HepG2 (cell line): Measurements from ENCODE around the gene PIGO. TPM values are rescaled to one million over a fixed set of nuclear protein-coding genes. Genes with fewer than 3 reads are reported as not detected.

Experiments
- EP300 ChIP-seq, 3 experiments: sonication (generic) in 1 of 3; formaldehyde crosslinking in 1 of 3; IDR thresholded peaks; 2 replicates each; pipeline versions ENCODE4 v1.5.1 to v1.6.1; 2011 to 2020; ENCODE audit warnings: low read depth in 2 of 3, low read length in 2 of 3, borderline replicate concordance in 1 of 3, improper control_type of control experiment in 1 of 3, mild to moderate bottlenecking in 1 of 3, missing genetic modification reagents in 1 of 3, moderate library complexity in 1 of 3
- MYC ChIP-seq: sonication (generic); formaldehyde crosslinking; IDR thresholded peaks from 2 replicates; pipeline ENCODE4 v1.9.0; 2021; ENCODE audit warnings: missing genetic modification reagents, borderline replicate concordance
- ZFP41 ChIP-seq: sonication (generic); formaldehyde crosslinking; IDR thresholded peaks from 2 replicates; pipeline ENCODE4 v1.4.0; 2020; ENCODE audit warnings: mild to moderate bottlenecking, missing genetic modification reagents, borderline replicate concordance
- ZNF253 ChIP-seq: sonication (generic); formaldehyde crosslinking; IDR thresholded peaks from 2 replicates; pipeline ENCODE4 v1.8.0; 2022; ENCODE audit warnings: mild to moderate bottlenecking, missing genetic modification reagents, borderline replicate concordance
- polyA plus RNA-seq, 8 experiments: library from polyadenylated mRNA; depleted of rRNA in 3 of 8; stranded (reverse) in 7 of 8; unstranded in 1 of 8; fragments of >200 nt; fragmentation: Illumina TruSeq in 4 of 8; extraction: Trizol in 4 of 8; gene quantifications; 2 replicates each; pipeline versions ENCODE4 v1.2.1 to v1.2.3, GENCODE V29; 2011 to 2016; ENCODE audit warnings: low read depth in 4 of 8, missing spikeins in 1 of 8, mixed read lengths in 1 of 8; ENCODE audit not compliant: insufficient read depth in 1 of 8
- total RNA-seq, 5 experiments: library from RNA; depleted of rRNA; stranded (reverse); fragments of >200 nt; fragmentation: Illumina TruSeq; extraction: Trizol; gene quantifications; 2 replicates each; pipeline ENCODE4 v1.2.3, GENCODE V29; 2016; ENCODE audit warnings: low read depth in 1 of 5
- TF ChIP-seq, protein P1 (sequence below): sonication (generic); formaldehyde crosslinking; IDR thresholded peaks from 2 replicates; pipeline ENCODE4 v1.8.1; 2022; ENCODE audit warnings: low read depth, mild to moderate bottlenecking, missing genetic modification reagents
- TF ChIP-seq, protein P2 (sequence below): IDR thresholded peaks from 2 replicates; pipeline ENCODE4 v1.6.1; 2016; ENCODE audit warnings: mild to moderate bottlenecking, missing biosample characterization, missing genetic modification reagents
- TF ChIP-seq, protein P3 (sequence below), 2 experiments: sonication (generic) in 1 of 2; formaldehyde crosslinking in 1 of 2; IDR thresholded peaks; 2 replicates each; pipeline versions ENCODE4 v1.4.0 to v1.6.1; 2016 to 2020; ENCODE audit warnings: borderline replicate concordance in 1 of 2, low read depth in 1 of 2, mild to moderate bottlenecking in 1 of 2, missing genetic modification reagents in 1 of 2
- TF ChIP-seq, protein P4 (sequence below): sonication (generic); formaldehyde crosslinking; IDR thresholded peaks from 2 replicates; pipeline ENCODE4 v1.8.0; 2022; ENCODE audit warnings: mild to moderate bottlenecking, missing genetic modification reagents; ENCODE audit not compliant: insufficient replicate concordance
- TF ChIP-seq, protein P5 (sequence below): sonication (generic); formaldehyde crosslinking; IDR thresholded peaks from 2 replicates; pipeline ENCODE4 v1.4.0; 2020; ENCODE audit warnings: mild to moderate bottlenecking, missing genetic modification reagents

Gene PIGO
- total and polyA plus RNA-seq, 2 of the 13 experiments (the other 11 are each of a cell fraction or from before 2014, with no cell fraction given): 20.5 to 26.2 TPM

DNA sequence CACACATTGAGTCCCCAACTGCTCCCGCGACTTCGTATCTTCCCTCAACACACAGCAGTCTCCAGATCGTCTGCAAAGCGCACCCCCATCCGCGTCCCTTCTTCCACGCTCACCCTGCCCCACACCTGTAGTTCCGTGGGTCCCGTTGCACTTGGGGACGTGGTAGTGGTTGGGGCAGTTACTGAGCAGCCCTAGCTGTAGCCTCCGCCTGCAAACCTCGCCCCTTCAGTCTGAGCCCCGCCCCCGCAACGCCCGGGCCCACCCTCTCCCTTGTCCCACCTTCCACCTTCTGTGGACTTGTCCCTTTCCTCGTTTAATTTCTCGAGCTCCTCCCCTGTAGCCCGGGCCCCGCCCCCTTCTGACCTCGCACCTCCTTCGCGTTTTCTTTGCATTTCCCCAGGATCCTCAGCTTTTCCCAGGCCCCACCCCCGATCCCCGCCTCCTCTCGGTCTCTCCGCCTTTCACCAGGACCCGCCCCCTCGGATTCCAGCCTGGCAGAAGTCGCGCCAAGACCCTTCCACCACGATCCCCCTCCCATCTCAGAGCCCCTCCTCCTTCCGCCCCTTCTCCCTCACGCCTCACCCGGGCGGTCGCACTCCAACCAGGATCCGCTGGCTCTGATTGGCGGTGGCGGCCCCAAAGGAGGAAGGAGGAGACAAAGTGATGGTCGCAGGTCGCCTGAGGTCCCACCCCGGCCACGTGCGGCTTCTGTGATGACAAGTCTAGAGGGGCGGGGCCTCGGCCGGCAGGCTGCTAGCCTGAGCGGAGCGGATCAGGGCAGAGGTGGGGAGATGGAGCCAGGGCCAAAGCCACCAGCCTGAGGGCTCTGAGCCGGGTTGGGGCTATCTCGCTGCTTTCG, 19.5 kb upstream of the PIGO start, which contains the start of gene ATOSB (continued):
- TF ChIP-seq, protein P1, sequence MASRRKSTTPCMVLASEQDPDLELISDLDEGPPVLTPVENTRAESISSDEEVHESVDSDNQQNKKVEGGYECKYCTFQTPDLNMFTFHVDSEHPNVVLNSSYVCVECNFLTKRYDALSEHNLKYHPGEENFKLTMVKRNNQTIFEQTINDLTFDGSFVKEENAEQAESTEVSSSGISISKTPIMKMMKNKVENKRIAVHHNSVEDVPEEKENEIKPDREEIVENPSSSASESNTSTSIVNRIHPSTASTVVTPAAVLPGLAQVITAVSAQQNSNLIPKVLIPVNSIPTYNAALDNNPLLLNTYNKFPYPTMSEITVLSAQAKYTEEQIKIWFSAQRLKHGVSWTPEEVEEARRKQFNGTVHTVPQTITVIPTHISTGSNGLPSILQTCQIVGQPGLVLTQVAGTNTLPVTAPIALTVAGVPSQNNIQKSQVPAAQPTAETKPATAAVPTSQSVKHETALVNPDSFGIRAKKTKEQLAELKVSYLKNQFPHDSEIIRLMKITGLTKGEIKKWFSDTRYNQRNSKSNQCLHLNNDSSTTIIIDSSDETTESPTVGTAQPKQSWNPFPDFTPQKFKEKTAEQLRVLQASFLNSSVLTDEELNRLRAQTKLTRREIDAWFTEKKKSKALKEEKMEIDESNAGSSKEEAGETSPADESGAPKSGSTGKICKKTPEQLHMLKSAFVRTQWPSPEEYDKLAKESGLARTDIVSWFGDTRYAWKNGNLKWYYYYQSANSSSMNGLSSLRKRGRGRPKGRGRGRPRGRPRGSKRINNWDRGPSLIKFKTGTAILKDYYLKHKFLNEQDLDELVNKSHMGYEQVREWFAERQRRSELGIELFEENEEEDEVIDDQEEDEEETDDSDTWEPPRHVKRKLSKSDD (CRISPR knock-in tag): no peak
- TF ChIP-seq, protein P2, sequence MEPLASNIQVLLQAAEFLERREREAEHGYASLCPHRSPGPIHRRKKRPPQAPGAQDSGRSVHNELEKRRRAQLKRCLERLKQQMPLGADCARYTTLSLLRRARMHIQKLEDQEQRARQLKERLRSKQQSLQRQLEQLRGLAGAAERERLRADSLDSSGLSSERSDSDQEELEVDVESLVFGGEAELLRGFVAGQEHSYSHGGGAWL (CRISPR knock-in tag): no peak
- TF ChIP-seq MYC (peak; percentile 46; the same call in 1 of the 2 replicates), ZNF253 (no peak), EP300 (IDR thresholded peaks at IDR 0.05; ENCODE audit: low read depth in 2 of 2, low read length in 2 of 2) (no peak), EP300 (CRISPR knock-in tag; IDR thresholded peaks at IDR 0.05; ENCODE audit: borderline replicate concordance) (no peak), ZFP41 (CRISPR knock-in tag) (no peak)
- TF ChIP-seq, protein P3, sequence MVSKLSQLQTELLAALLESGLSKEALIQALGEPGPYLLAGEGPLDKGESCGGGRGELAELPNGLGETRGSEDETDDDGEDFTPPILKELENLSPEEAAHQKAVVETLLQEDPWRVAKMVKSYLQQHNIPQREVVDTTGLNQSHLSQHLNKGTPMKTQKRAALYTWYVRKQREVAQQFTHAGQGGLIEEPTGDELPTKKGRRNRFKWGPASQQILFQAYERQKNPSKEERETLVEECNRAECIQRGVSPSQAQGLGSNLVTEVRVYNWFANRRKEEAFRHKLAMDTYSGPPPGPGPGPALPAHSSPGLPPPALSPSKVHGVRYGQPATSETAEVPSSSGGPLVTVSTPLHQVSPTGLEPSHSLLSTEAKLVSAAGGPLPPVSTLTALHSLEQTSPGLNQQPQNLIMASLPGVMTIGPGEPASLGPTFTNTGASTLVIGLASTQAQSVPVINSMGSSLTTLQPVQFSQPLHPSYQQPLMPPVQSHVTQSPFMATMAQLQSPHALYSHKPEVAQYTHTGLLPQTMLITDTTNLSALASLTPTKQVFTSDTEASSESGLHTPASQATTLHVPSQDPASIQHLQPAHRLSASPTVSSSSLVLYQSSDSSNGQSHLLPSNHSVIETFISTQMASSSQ (IDR thresholded peaks at IDR 0.05; ENCODE audit: low read depth): no peak
- TF ChIP-seq, protein P3 (CRISPR knock-in tag; IDR thresholded peaks at IDR 0.05; ENCODE audit: borderline replicate concordance): no peak
- TF ChIP-seq, protein P4, sequence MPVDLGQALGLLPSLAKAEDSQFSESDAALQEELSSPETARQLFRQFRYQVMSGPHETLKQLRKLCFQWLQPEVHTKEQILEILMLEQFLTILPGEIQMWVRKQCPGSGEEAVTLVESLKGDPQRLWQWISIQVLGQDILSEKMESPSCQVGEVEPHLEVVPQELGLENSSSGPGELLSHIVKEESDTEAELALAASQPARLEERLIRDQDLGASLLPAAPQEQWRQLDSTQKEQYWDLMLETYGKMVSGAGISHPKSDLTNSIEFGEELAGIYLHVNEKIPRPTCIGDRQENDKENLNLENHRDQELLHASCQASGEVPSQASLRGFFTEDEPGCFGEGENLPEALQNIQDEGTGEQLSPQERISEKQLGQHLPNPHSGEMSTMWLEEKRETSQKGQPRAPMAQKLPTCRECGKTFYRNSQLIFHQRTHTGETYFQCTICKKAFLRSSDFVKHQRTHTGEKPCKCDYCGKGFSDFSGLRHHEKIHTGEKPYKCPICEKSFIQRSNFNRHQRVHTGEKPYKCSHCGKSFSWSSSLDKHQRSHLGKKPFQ (CRISPR knock-in tag): peak; percentile 43
- TF ChIP-seq, protein P5, sequence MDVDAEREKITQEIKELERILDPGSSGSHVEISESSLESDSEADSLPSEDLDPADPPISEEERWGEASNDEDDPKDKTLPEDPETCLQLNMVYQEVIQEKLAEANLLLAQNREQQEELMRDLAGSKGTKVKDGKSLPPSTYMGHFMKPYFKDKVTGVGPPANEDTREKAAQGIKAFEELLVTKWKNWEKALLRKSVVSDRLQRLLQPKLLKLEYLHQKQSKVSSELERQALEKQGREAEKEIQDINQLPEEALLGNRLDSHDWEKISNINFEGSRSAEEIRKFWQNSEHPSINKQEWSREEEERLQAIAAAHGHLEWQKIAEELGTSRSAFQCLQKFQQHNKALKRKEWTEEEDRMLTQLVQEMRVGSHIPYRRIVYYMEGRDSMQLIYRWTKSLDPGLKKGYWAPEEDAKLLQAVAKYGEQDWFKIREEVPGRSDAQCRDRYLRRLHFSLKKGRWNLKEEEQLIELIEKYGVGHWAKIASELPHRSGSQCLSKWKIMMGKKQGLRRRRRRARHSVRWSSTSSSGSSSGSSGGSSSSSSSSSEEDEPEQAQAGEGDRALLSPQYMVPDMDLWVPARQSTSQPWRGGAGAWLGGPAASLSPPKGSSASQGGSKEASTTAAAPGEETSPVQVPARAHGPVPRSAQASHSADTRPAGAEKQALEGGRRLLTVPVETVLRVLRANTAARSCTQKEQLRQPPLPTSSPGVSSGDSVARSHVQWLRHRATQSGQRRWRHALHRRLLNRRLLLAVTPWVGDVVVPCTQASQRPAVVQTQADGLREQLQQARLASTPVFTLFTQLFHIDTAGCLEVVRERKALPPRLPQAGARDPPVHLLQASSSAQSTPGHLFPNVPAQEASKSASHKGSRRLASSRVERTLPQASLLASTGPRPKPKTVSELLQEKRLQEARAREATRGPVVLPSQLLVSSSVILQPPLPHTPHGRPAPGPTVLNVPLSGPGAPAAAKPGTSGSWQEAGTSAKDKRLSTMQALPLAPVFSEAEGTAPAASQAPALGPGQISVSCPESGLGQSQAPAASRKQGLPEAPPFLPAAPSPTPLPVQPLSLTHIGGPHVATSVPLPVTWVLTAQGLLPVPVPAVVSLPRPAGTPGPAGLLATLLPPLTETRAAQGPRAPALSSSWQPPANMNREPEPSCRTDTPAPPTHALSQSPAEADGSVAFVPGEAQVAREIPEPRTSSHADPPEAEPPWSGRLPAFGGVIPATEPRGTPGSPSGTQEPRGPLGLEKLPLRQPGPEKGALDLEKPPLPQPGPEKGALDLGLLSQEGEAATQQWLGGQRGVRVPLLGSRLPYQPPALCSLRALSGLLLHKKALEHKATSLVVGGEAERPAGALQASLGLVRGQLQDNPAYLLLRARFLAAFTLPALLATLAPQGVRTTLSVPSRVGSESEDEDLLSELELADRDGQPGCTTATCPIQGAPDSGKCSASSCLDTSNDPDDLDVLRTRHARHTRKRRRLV (CRISPR knock-in tag): no peak
